Thymus (tissue), 11 donors: ENCODE results near the gene BICDL1. TPM values are rescaled to one million over a fixed set of nuclear protein-coding genes. Genes with fewer than 3 reads are reported as not detected.

Experiments used
- DNase-seq, 9 donors: peaks; one replicate each; pipeline ENCODE4 v3.0.0-alpha.2; 2013; ENCODE audit warnings: low spot score in 9 of 9, low read depth in 6 of 9, missing footprints in 1 of 9
- H3K27ac ChIP-seq, 2 donors: one replicate each; pipeline ENCODE4 v1.5.1; 2013; ENCODE audit warnings: control low read depth in 1 of 2, low read depth in 1 of 2, low read length in 1 of 2, mild to moderate bottlenecking in 1 of 2, moderate library complexity in 1 of 2
- H3K27me3 ChIP-seq, 2 donors: one replicate each; pipeline ENCODE4 v1.5.1; 2013; ENCODE audit warnings: low read length in 1 of 2; ENCODE audit not compliant: control insufficient read depth in 2 of 2, insufficient read depth in 1 of 2
- H3K36me3 ChIP-seq, 2 donors: one replicate each; pipeline ENCODE4 v1.5.1; 2013; ENCODE audit warnings: low read length in 1 of 2, mild to moderate bottlenecking in 1 of 2, moderate library complexity in 1 of 2; ENCODE audit not compliant: control insufficient read depth in 2 of 2, insufficient read depth in 2 of 2
- H3K4me1 ChIP-seq, 2 donors: one replicate each; pipeline ENCODE4 v1.5.1; 2013; ENCODE audit warnings: low read length in 2 of 2; ENCODE audit not compliant: control insufficient read depth in 2 of 2, insufficient read depth in 2 of 2
- H3K4me3 ChIP-seq, 2 donors: one replicate each; pipeline ENCODE4 v1.5.1; 2013; ENCODE audit warnings: low read length in 2 of 2, control low read depth in 1 of 2, mild to moderate bottlenecking in 1 of 2
- H3K9me3 ChIP-seq, 2 donors: one replicate each; pipeline ENCODE4 v1.5.1; 2013; ENCODE audit warnings: low read length in 1 of 2, mild to moderate bottlenecking in 1 of 2; ENCODE audit not compliant: control insufficient read depth in 2 of 2, insufficient read depth in 1 of 2
- WGBS: extraction: QIAGEN DNeasy Blood & Tissue Kit; methylation state at CpG from one replicate; pipeline ENCODE4 v1.1.7; 2013; 5-methylcytosine and 5-hydroxymethylcytosine counted together
- polyA plus RNA-seq: library from polyadenylated mRNA; stranded (reverse); fragments of 200-250 nt; gene quantifications from one replicate; pipeline ENCODE4 v1.2.3, GENCODE V29; 2013
- total RNA-seq: library from RNA; stranded (reverse); fragments of 120-200 nt; gene quantifications from one replicate; pipeline ENCODE4 v1.2.4, GENCODE V29; 2013
- donor health status: healthy.

The BICDL1 gene
- total and polyA plus RNA-seq, 2 donors, result 18.7 to 67.6 TPM

GRCh38 chr12:120090626-120091295 lies 101.7 kb downstream of the BICDL1 start:
- peaks cover 4 to 20% of the 10 kb centered on the region in 2 donors for H3K4me1 ChIP-seq

GRCh38 chr12:120091371-120092090 lies 102.5 kb downstream of the BICDL1 start:
- Histone ChIP-seq H3K27me3 (no peaks in the 10 kb centered on the region), H3K4me3 (no peak overlapping the region), H3K9me3 (no peaks in the 10 kb centered on the region), H3K4me1 (peaks cover 4 to 20% of the 10 kb centered on the region in 2 donors), H3K36me3 (peaks cover 41 to 63% of the 10 kb centered on the region in 2 donors), H3K27ac (no peak overlapping the region)
- 96% methylated on average over 12 of the region's 12 CpGs for WGBS
- no peak for DNase-seq

More at GRCh38 chr12:120090626-120091295, 101.7 kb downstream of the BICDL1 start:
- Histone ChIP-seq H3K27me3 (no peaks in the 10 kb centered on the region), H3K36me3 (peaks cover 34 to 55% of the 10 kb centered on the region in 2 donors), H3K9me3 (no peaks in the 10 kb centered on the region), H3K4me3 (no peak overlapping the region), H3K27ac (no peak overlapping the region)
- DNase-seq, result no peak
- WGBS, result 98% methylated on average over 19 of the region's 19 CpGs

DNA sequence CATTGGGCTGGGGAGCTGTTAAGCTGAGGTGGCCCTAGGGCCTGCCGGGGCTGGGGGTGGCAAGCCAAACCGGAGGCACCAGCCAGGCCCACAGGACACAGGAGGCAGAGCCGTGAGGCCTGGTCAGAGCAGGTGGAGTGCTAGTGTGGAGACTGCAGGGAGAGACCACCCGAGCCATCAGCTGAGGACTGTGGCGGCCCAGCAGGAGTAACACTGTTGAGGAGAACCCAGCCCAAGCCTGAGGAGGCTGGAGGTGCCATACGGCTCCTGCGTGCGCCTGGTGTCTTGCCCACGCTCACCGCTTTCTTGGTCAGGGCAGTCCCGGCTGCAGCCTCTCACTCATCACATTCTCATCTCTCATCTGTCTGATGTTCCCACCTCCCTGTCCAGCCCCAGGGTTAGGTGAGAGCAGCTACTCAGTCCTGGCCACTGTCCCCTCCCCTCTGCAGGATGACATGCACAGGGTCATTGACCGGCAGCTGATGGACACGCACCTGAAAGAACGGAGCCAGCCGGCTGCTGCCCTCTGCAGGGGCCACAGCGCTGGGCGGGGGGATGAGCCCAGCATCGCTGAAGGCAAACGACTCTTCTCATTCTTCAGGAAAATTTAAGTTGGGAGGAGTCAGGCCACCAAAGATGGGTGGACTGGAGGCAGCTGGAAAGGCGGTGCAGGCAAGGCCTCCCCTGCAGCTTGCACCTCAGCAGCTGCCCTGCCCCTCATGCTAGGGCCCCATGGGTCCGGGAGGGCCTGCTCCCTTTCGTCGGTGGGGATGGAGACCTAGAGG lies 103.7 kb downstream of the BICDL1 start:
- Histone ChIP-seq H3K4me3 (no peak overlapping the region), H3K36me3 (peaks cover 53 to 71% of the 10 kb centered on the region in 2 donors), H3K27me3 (no peaks in the 10 kb centered on the region), H3K4me1 (peaks cover 0 to 10% of the 10 kb centered on the region in 2 donors), H3K27ac (no peak overlapping the region), H3K9me3 (no peaks in the 10 kb centered on the region)
- 96% methylated on average over 23 of the region's 23 CpGs for WGBS
- DNase-seq, result no peak

DNA sequence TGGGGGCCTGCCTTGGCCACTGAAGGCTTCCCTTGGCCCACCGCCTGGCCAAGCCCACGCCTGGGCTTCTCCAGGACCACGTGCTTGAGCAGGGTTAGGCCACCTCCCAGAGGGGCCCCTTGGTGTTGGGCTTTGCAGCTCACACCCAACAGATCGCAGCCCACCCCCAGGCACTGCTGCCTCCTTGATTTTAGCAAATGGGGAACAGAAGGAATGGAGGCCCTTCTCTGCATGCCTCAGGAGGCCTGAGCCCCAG lies 104.2 kb downstream of the BICDL1 start:
- Histone ChIP-seq H3K9me3 (no peaks in the 10 kb centered on the region), H3K27me3 (no peaks in the 10 kb centered on the region), H3K27ac (no peak overlapping the region), H3K4me1 (peaks cover 0 to 10% of the 10 kb centered on the region in 2 donors), H3K36me3 (peaks cover 56 to 76% of the 10 kb centered on the region in 2 donors), H3K4me3 (no peak overlapping the region)
- 95% methylated on average over 4 of the region's 4 CpGs for WGBS
- DNase-seq, result no peak

- WGBS, result 73% methylated on average over 17 of the region's 17 CpGs
- Histone ChIP-seq H3K4me3 (no peak overlapping the region), H3K9me3 (no peaks in the 10 kb centered on the region), H3K4me1 (peaks cover 0 to 10% of the 10 kb centered on the region in 2 donors), H3K27ac (no peak overlapping the region), H3K36me3 (peaks cover 61 to 81% of the 10 kb centered on the region in 2 donors), H3K27me3 (no peaks in the 10 kb centered on the region)
- no peak for DNase-seq
These were observed 104.7 kb downstream of the BICDL1 start for GRCh38 chr12:120093592-120094355.

GRCh38 chr12:120094485-120094884 lies 105.4 kb downstream of the BICDL1 start:
- no peak overlapping the region for H3K27ac ChIP-seq
- no peaks in the 10 kb centered on the region for H3K9me3 ChIP-seq
- H3K4me1 ChIP-seq, result peaks cover 0 to 10% of the 10 kb centered on the region in 2 donors
- H3K27me3 ChIP-seq, result no peaks in the 10 kb centered on the region
- H3K36me3 ChIP-seq, result peaks cover 69 to 88% of the 10 kb centered on the region in 2 donors
- WGBS, result 92% methylated on average over 9 of the region's 9 CpGs
- H3K4me3 ChIP-seq, result no peak overlapping the region
- DNase-seq, result no peak

DNA sequence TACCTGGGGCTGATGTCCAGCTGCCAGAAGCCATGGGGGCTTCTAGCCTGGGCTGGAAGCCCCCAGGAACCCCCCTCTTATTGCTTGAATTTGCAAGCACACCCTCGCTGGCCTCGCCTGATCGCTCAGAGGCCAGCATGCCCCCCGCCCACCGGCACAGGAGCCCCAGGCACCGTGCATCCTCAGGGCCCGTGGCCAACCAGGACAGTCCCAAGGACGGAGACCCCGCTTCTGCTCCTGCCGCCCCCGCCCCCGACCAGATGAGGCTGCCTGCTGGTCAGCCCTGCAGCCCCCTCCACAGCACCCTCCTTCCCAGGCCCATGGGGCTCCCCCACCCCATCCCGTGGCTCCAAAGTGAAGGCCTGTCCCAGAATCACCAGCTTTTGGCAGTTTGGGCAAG lies 106.3 kb downstream of the BICDL1 start:
- no peaks in the 10 kb centered on the region for H3K9me3 ChIP-seq
- 96% methylated on average over 13 of the region's 13 CpGs for WGBS
- no peaks in the 10 kb centered on the region for H3K27me3 ChIP-seq
- H3K4me1 ChIP-seq, result peaks cover 0 to 10% of the 10 kb centered on the region in 2 donors
- no peak for DNase-seq
- H3K27ac ChIP-seq, result no peak overlapping the region
- H3K4me3 ChIP-seq, result no peak overlapping the region
- peaks cover 72 to 92% of the 10 kb centered on the region in 2 donors for H3K36me3 ChIP-seq

DNA sequence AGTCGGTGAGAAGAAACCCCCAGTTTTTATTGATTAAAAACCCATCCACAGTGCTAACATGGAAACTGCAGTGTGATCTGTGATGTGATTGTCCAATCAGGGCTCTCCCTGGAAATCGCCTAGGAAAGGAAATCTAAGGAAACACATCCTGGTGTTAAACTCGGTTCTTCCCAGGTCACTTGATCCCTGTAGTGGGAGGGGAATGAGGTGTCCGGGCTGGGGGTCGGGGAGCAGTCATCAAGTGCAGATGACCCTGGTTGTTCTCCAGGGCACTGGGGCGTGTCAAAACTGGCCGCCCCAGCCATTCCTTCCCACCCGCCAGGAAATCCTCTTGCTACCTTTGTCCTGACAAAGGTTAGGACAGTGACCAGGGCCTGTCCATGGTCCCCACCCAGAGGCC lies 106.7 kb downstream of the BICDL1 start:
- Histone ChIP-seq H3K4me3 (no peak overlapping the region), H3K4me1 (peaks cover 0 to 14% of the 10 kb centered on the region in 2 donors), H3K9me3 (no peaks in the 10 kb centered on the region), H3K27me3 (no peaks in the 10 kb centered on the region), H3K27ac (no peak overlapping the region), H3K36me3 (peaks cover 73 to 92% of the 10 kb centered on the region in 2 donors)
- 98% methylated on average over 8 of the region's 8 CpGs for WGBS
- no peak for DNase-seq
